Heart left ventricle (tissue), 13 donors: ENCODE results near the gene GRAMD2B.

Source experiments
- POLR2A ChIP-seq, 2 donors: fragments of 450-650 bp; IDR thresholded peaks; one replicate each; pipeline ENCODE4 v1.6.1; 2017; ENCODE audit warnings: antibody characterized with exemption in 2 of 2, mild to moderate bottlenecking in 2 of 2, moderate library complexity in 2 of 2
- TF ChIP-seq, protein P1 (sequence below), 12 donors: fragments of 200-600 bp; sonication (generic) in 4 of 12; IDR thresholded peaks; one replicate each; pipeline versions ENCODE4 v1.5.0 to v1.8.0; 2018 to 2022; ENCODE audit warnings: antibody characterized with exemption in 12 of 12, mild to moderate bottlenecking in 5 of 12
- donor health status: ischemic (EF 13 %, LVEDD 7.1; RV severe dilation, severe dysfunction).
- donor health status: DM: no; HTN: yes; CAD: no.
- donor health status: DM: no; HTN: no; CAD: no.
- donor health status: ischemic (EF 25% LVEDD 6.9; RV normal size, moderate dysfunction).
- donor health status: ischemic (EF 25% LVEDD 5.7; RV mildly dilated, moderate dysfunction).
- donor health status: ischemic (EF 35%, LVEDD 5.7; RV mildly dilated, moderate dysfunction).
- donor health status: nonischemic (EF 11% LVEDD 7.7; RV severe dilation, severe dysfunction).
- donor health status: DM: yes; HTN: yes; CAD: no.
- donor health status: PGD.
- donor health status: ischemic (EF 29% LVEDD 5.4; RV normal size, mild dysfunction).
- donor health status: nonischemic (EF 23%, LVEDD 6.1; RV moderate dilation, normal function).

DNA sequence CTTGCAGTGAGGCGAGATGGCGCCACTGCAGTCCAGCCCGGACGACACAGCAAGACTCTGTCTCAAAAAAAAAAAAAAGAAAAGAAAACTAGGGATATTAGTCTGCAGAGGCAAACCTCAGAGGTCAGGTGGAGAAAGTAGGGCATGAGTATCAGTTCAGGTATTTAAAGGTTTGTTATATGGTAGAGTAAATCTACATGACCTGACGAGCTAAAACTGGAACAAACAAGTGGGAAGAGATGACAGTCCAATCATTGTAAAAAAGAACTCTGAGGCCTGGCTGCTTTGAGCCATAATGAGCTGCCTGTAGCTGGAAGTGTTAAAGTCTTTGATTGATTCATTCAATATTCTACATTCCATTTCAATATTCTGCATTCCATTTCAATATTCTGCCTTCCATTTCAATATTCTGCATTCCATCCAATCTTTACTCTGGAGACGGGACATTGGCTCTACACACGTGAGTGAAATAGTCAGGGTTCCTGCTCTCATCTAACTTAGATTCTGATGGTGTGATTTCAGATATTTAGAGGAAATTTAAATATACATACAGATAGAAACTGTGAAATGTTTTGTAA lies 28.9 kb upstream of the GRAMD2B start:
- TF ChIP-seq POLR2A (IDR thresholded peaks at IDR 0.05) = no peak
- TF ChIP-seq, protein P1, sequence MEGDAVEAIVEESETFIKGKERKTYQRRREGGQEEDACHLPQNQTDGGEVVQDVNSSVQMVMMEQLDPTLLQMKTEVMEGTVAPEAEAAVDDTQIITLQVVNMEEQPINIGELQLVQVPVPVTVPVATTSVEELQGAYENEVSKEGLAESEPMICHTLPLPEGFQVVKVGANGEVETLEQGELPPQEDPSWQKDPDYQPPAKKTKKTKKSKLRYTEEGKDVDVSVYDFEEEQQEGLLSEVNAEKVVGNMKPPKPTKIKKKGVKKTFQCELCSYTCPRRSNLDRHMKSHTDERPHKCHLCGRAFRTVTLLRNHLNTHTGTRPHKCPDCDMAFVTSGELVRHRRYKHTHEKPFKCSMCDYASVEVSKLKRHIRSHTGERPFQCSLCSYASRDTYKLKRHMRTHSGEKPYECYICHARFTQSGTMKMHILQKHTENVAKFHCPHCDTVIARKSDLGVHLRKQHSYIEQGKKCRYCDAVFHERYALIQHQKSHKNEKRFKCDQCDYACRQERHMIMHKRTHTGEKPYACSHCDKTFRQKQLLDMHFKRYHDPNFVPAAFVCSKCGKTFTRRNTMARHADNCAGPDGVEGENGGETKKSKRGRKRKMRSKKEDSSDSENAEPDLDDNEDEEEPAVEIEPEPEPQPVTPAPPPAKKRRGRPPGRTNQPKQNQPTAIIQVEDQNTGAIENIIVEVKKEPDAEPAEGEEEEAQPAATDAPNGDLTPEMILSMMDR (IDR thresholded peaks at IDR 0.05) = no peak
